Uterus (tissue), 2 donors: ENCODE measurements around the gene KCNK1.

Experiments
- POLR2A ChIP-seq, 2 donors: fragments of 450-650 bp; IDR thresholded peaks; one replicate each; pipeline ENCODE4 v1.6.1; 2016; ENCODE audit warnings: antibody characterized with exemption in 2 of 2, mild to moderate bottlenecking in 1 of 2, moderate library complexity in 1 of 2
- TF ChIP-seq, protein P1 (sequence below), 4 experiments: fragments of 200-600 bp in 2 of 4; fragments of 450-650 bp in 2 of 4; sonication (generic) in 2 of 4; IDR thresholded peaks; one replicate each; pipeline ENCODE4 v1.5.1; 2016 to 2019; ENCODE audit warnings: antibody characterized with exemption in 4 of 4, mild to moderate bottlenecking in 2 of 4, moderate library complexity in 1 of 4

DNA sequence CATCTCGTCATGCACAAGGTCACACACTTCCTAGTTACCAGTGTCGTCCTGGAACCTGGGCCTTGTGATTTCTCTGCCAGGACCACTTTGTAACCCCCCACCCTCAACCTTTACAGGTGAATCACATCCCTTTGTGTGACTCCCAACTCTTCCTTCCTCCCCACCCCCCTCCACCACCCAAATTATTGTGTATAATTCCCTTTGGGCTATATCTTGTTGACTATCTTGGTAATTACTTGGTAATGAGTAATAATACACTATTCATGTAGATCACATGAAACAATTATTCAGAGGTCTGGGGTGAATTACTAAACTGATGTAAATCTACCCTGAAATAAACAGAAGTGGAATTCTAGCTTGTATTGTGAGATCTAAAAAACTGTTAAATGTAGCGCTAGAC, 1.7 kb downstream of the KCNK1 start:
- TF ChIP-seq, protein P1, sequence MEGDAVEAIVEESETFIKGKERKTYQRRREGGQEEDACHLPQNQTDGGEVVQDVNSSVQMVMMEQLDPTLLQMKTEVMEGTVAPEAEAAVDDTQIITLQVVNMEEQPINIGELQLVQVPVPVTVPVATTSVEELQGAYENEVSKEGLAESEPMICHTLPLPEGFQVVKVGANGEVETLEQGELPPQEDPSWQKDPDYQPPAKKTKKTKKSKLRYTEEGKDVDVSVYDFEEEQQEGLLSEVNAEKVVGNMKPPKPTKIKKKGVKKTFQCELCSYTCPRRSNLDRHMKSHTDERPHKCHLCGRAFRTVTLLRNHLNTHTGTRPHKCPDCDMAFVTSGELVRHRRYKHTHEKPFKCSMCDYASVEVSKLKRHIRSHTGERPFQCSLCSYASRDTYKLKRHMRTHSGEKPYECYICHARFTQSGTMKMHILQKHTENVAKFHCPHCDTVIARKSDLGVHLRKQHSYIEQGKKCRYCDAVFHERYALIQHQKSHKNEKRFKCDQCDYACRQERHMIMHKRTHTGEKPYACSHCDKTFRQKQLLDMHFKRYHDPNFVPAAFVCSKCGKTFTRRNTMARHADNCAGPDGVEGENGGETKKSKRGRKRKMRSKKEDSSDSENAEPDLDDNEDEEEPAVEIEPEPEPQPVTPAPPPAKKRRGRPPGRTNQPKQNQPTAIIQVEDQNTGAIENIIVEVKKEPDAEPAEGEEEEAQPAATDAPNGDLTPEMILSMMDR (IDR thresholded peaks at IDR 0.05), result no peak
- no peak for TF ChIP-seq POLR2A (IDR thresholded peaks at IDR 0.05)
